ENCODE measurements around the gene KPNA3. TPM values are rescaled to one million over a fixed set of nuclear protein-coding genes. Genes with fewer than 3 reads are reported as not detected.

KPNA3 gene
- total and polyA plus RNA-seq, 2 donors (not counting 3 experiments of a cell fraction or from before 2014, with no cell fraction given) = 19.6 to 60.4 TPM

DNA sequence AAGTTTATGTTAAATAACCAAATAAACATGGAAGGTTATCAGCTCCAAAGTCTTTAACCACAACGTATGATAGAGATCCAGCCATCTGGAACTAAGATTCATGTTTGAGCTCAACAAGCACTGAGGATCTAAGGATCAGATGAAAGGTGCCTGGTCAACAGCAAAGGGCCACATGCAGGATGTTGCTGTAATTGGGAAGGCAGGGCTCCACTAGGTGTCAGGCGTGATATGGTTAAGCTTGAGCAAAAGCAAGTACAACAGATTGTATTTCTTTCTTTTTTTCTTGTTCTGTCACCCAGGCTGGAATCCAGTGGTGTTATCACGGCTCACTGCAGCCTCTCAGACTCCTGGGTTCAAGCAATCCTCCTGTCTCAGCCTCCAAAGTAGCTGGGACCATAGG is 113.2 kb downstream of the KPNA3 start:
- Histone ChIP-seq H2AFZ (ENCODE audit: low read depth, low read length) (no peak overlapping the region), H3K27ac (ENCODE audit: insufficient read depth, low read depth, low read length) (no peak overlapping the region), H4K20me1 (replicated peaks; ENCODE audit: control insufficient read depth, extremely low read depth, insufficient read depth, low read length) (peaks cover 3% of the 10 kb centered on the region), H3K4me1 (ENCODE audit: control insufficient read depth, extremely low read depth, insufficient read depth, low read length) (no peaks in the 10 kb centered on the region), H3K4me3 (replicated peaks in 1 of 3; ENCODE audit: insufficient read depth in 1 of 3, low read depth in 1 of 3, low read length in 3 of 3) (no peak overlapping the region), H3K9me1 (replicated peaks; ENCODE audit: control insufficient read depth, extremely low read depth, insufficient read depth, low read length) (no peaks in the 10 kb centered on the region), H3K27me3 (ENCODE audit: control insufficient read depth in 2 of 2, insufficient read depth in 2 of 2, low read length in 2 of 2) (no peaks in the 10 kb centered on the region), H3K9me3 (replicated peaks; ENCODE audit: control insufficient read depth, insufficient read depth, low read length) (no peaks in the 10 kb centered on the region), H3K36me3 (ENCODE audit: control insufficient read depth in 2 of 2, extremely low read depth in 1 of 2, insufficient read depth in 2 of 2, low read length in 2 of 2) (no peaks in the 10 kb centered on the region), H3K4me2 (ENCODE audit: insufficient read depth, low read length) (no peak overlapping the region), H3K79me2 (ENCODE audit: control insufficient read depth, insufficient read depth, low read length) (peaks cover 64% of the 10 kb centered on the region), H3K9ac (replicated peaks; ENCODE audit: extremely low read depth, insufficient read depth, low read length) (no peak overlapping the region)
- intact Hi-C loops (cut with micrococcal nuclease) (no loop called here), dilution Hi-C loops (cut with MboI; ENCODE audit: extremely low pct_ligation_motif_present, low sequenced_read_pairs) (no loop called here)
- BruUV-seq (replicated peaks) = no TSS peak
- TF ChIP-seq GATA2 (IDR thresholded peaks at IDR 0.05; ENCODE audit: insufficient read depth, insufficient read length, low read depth, low read length) (no peak), JUN (IDR thresholded peaks at IDR 0.05; ENCODE audit: borderline replicate concordance, insufficient read depth, insufficient read length, low read depth) (no peak)
- ChIA-PET CTCF (interaction anchor here (0.6 to 1.5 kb wide), 5 partner anchors 8 to 176 kb away, joined by 3 to 5 read pairs (median 3); no protein-coding TSS in a partner anchor), POLR2A (no interaction called here)
- DNase-seq (ENCODE audit: low read depth, low spot score) = peak; percentile 21
- FAIRE-seq = peak; percentile 24

DNA sequence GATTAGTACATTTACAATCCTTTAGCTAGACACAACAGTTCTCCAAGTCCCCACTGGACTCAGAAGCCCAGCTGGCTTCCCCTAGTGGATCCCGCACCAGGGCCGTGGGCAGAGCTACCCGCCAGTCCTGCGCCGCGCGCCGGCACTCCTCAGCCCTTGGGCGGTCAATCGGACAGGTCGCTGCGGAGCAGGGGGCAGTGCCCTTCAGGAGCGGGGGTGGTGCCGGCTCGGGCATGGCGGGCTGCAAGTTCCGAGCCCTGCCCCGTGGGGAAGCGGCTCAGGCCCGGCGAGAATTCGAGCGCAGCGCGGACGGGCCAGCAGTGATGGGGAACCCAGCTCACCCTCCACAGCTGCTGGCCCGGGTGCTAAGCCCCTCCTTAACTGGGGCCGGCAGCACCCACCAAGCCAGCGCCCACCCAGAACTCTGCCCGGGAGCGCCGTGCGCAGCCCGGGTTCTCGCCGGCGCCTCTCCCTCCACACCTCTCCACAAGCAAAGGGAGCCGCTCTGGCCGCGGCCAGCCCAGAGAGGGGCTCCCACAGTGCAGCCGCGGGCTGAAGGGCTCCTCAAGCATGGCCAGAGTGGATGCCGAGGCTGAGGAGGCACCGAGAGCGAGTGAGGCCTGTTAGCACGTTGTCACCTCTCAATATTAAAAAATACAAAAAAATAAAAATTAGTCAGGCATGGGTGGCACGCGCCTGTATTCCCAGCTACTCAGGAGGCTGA is 114.1 kb downstream of the KPNA3 start:
- intact Hi-C loops (cut with micrococcal nuclease) = no loop called here
- H3K4me3 ChIP-seq (replicated peaks in 1 of 3; ENCODE audit: insufficient read depth in 1 of 3, low read depth in 1 of 3, low read length in 3 of 3) = no peak overlapping the region
- CTCF ChIA-PET = interaction anchor here (1.0 to 1.5 kb wide), 2 partner anchors 8 to 169 kb away, joined by 3 to 5 read pairs; no protein-coding TSS in a partner anchor
- H3K9ac ChIP-seq (replicated peaks; ENCODE audit: extremely low read depth, insufficient read depth, low read length) = no peak overlapping the region
- POLR2A ChIA-PET = no interaction called here
- H3K4me2 ChIP-seq (ENCODE audit: insufficient read depth, low read length) = no peak overlapping the region
- H4K20me1 ChIP-seq (replicated peaks; ENCODE audit: control insufficient read depth, extremely low read depth, insufficient read depth, low read length) = peaks cover 3% of the 10 kb centered on the region
- TF ChIP-seq POLR2A (IDR thresholded peaks at IDR 0.05; ENCODE audit: low read depth, low read length) = no peak
- TF ChIP-seq MYC (IDR thresholded peaks at IDR 0.05; ENCODE audit: low read depth, low read length) = no peak
- no peak for TF ChIP-seq EZH2 (IDR thresholded peaks at IDR 0.05; ENCODE audit: borderline replicate concordance, low read depth, low read length, severe bottlenecking)
- no peak for TF ChIP-seq FOS (IDR thresholded peaks at IDR 0.05; ENCODE audit: borderline replicate concordance, insufficient read depth, low read length)
- no peak for TF ChIP-seq JUN (IDR thresholded peaks at IDR 0.05; ENCODE audit: borderline replicate concordance, insufficient read depth, insufficient read length, low read depth)
- TF ChIP-seq POLR2AphosphoS5 (IDR thresholded peaks at IDR 0.05; ENCODE audit: insufficient read depth, low read depth, low read length) = no peak
- no peak for TF ChIP-seq GATA2 (IDR thresholded peaks at IDR 0.05; ENCODE audit: insufficient read depth, insufficient read length, low read depth, low read length)
- FAIRE-seq (no peak), DNase-seq (ENCODE audit: low read depth, low spot score) (no peak)
- H3K79me2 ChIP-seq (ENCODE audit: control insufficient read depth, insufficient read depth, low read length) = peaks cover 57% of the 10 kb centered on the region
- no peaks in the 10 kb centered on the region for H3K36me3 ChIP-seq (ENCODE audit: control insufficient read depth in 2 of 2, extremely low read depth in 1 of 2, insufficient read depth in 2 of 2, low read length in 2 of 2)
- no peak overlapping the region for H3K27ac ChIP-seq (ENCODE audit: insufficient read depth, low read depth, low read length)
- no peaks in the 10 kb centered on the region for H3K9me3 ChIP-seq (replicated peaks; ENCODE audit: control insufficient read depth, insufficient read depth, low read length)
- dilution Hi-C loops (cut with MboI; ENCODE audit: extremely low pct_ligation_motif_present, low sequenced_read_pairs) = no loop called here
- H3K4me1 ChIP-seq (ENCODE audit: control insufficient read depth, extremely low read depth, insufficient read depth, low read length) = no peaks in the 10 kb centered on the region
- no peaks in the 10 kb centered on the region for H3K27me3 ChIP-seq (ENCODE audit: control insufficient read depth in 2 of 2, insufficient read depth in 2 of 2, low read length in 2 of 2)
- no peak overlapping the region for H2AFZ ChIP-seq (ENCODE audit: low read depth, low read length)
- H3K9me1 ChIP-seq (replicated peaks; ENCODE audit: control insufficient read depth, extremely low read depth, insufficient read depth, low read length) = no peaks in the 10 kb centered on the region
- BruUV-seq (replicated peaks) = no TSS peak
